Measurements from ENCODE around the gene CAMKMT. TPM values are rescaled to one million over a fixed set of nuclear protein-coding genes. Genes with fewer than 3 reads are reported as not detected.

The CAMKMT gene
- total and polyA plus RNA-seq, 2 experiments from 2014 or later: 26.5 to 29.5 TPM

DNA sequence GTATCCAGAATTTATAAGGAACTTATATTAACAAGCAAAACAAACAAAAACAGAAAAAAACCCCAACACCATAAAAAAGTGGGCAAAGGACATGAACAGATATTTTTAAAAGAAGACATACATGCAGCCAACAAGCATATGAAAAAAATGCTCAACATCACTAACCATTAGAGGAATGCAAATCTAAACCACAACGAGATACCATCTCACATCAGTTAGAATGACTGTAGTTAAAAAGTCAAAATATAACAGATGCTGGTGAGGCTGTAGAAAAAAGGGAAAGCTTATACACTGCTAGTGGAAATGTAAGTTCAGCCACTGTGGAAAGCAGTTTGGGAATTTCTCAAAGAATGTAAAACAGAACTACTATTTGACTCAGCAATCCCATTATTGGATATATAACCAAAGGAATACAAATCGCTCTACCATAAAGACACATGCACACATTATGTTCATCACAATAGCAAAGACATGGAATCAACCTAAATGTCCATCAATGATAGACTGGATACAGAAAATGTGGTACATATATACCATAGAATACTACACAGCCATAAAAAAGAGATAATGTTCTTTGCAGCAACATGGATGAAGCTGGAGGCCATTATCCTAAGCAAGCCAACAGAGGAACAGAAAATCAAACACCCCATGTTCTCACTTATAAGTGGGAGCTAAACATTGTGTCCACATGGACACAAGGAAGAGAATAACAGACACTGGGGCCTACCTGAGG lies 25.8 kb upstream of the CAMKMT start:
- H3K79me2 ChIP-seq (replicated peaks; ENCODE audit: insufficient read depth): no peaks in the 10 kb centered on the region
- DNase-seq (ENCODE audit: low spot score): no peak
- H3K36me3 Mint-ChIP-seq (ENCODE audit: low read depth): peaks cover 31% of the 10 kb centered on the region; the same call in 2 of the 3 replicates
- H3K9me3 Mint-ChIP-seq: no peaks in the 10 kb centered on the region
- H3K4me3 ChIP-seq: no peak overlapping the region
- no peaks in the 10 kb centered on the region for H3F3A ChIP-seq (replicated peaks; ENCODE audit: low read depth)
- no peaks in the 10 kb centered on the region for H3K36me3 ChIP-seq (ENCODE audit: insufficient read depth)
- H3K9me2 ChIP-seq (ENCODE audit: insufficient read depth): no peaks in the 10 kb centered on the region
- no peaks in the 10 kb centered on the region for H3K27me3 Mint-ChIP-seq (ENCODE audit: insufficient read depth, low read depth, poor library complexity)
- H3K27me3 ChIP-seq (ENCODE audit: insufficient read depth): no peaks in the 10 kb centered on the region
- no peak overlapping the region for H3K27ac ChIP-seq (ENCODE audit: low read depth)
- H4K20me1 ChIP-seq (replicated peaks; ENCODE audit: insufficient read depth): no peaks in the 10 kb centered on the region
- ATAC-seq: no peak
- H2AFZ ChIP-seq: no peak overlapping the region
- H3K4me3 Mint-ChIP-seq: no peak overlapping the region
- TF ChIP-seq ZNF114 (CRISPR knock-in tag; IDR thresholded peaks at IDR 0.05) (no peak), EZH2phosphoT487 (IDR thresholded peaks at IDR 0.05; ENCODE audit: unreplicated experiment) (no peak), POLR2AphosphoS5 (IDR thresholded peaks at IDR 0.05; ENCODE audit: low read depth) (no peak), CREB1 (CRISPR knock-in tag; IDR thresholded peaks at IDR 0.05; ENCODE audit: low read depth) (no peak)
- TF ChIP-seq, protein P1, sequence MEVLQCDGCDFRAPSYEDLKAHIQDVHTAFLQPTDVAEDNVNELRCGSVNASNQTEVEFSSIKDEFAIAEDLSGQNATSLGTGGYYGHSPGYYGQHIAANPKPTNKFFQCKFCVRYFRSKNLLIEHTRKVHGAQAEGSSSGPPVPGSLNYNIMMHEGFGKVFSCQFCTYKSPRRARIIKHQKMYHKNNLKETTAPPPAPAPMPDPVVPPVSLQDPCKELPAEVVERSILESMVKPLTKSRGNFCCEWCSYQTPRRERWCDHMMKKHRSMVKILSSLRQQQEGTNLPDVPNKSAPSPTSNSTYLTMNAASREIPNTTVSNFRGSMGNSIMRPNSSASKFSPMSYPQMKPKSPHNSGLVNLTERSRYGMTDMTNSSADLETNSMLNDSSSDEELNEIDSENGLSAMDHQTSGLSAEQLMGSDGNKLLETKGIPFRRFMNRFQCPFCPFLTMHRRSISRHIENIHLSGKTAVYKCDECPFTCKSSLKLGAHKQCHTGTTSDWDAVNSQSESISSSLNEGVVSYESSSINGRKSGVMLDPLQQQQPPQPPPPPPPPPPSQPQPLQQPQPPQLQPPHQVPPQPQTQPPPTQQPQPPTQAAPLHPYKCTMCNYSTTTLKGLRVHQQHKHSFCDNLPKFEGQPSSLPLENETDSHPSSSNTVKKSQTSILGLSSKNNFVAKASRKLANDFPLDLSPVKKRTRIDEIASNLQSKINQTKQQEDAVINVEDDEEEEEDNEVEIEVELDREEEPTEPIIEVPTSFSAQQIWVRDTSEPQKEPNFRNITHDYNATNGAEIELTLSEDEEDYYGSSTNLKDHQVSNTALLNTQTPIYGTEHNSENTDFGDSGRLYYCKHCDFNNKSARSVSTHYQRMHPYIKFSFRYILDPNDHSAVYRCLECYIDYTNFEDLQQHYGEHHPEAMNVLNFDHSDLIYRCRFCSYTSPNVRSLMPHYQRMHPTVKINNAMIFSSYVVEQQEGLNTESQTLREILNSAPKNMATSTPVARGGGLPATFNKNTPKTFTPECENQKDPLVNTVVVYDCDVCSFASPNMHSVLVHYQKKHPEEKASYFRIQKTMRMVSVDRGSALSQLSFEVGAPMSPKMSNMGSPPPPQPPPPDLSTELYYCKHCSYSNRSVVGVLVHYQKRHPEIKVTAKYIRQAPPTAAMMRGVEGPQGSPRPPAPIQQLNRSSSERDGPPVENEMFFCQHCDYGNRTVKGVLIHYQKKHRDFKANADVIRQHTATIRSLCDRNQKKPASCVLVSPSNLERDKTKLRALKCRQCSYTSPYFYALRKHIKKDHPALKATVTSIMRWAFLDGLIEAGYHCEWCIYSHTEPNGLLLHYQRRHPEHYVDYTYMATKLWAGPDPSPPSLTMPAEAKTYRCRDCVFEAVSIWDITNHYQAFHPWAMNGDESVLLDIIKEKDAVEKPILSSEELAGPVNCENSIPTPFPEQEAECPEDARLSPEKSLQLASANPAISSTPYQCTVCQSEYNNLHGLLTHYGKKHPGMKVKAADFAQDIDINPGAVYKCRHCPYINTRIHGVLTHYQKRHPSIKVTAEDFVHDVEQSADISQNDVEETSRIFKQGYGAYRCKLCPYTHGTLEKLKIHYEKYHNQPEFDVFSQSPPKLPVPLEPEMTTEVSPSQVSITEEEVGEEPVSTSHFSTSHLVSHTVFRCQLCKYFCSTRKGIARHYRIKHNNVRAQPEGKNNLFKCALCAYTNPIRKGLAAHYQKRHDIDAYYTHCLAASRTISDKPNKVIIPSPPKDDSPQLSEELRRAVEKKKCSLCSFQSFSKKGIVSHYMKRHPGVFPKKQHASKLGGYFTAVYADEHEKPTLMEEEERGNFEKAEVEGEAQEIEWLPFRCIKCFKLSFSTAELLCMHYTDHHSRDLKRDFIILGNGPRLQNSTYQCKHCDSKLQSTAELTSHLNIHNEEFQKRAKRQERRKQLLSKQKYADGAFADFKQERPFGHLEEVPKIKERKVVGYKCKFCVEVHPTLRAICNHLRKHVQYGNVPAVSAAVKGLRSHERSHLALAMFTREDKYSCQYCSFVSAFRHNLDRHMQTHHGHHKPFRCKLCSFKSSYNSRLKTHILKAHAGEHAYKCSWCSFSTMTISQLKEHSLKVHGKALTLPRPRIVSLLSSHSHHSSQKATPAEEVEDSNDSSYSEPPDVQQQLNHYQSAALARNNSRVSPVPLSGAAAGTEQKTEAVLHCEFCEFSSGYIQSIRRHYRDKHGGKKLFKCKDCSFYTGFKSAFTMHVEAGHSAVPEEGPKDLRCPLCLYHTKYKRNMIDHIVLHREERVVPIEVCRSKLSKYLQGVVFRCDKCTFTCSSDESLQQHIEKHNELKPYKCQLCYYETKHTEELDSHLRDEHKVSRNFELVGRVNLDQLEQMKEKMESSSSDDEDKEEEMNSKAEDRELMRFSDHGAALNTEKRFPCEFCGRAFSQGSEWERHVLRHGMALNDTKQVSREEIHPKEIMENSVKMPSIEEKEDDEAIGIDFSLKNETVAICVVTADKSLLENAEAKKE (CRISPR knock-in tag; IDR thresholded peaks at IDR 0.05): no peak
- no peaks in the 10 kb centered on the region for H3K4me1 Mint-ChIP-seq
- H3K4me1 ChIP-seq (ENCODE audit: insufficient read depth): no peaks in the 10 kb centered on the region
- no peak overlapping the region for H3K4me2 ChIP-seq
- H3K27ac Mint-ChIP-seq: no peak overlapping the region

DNA sequence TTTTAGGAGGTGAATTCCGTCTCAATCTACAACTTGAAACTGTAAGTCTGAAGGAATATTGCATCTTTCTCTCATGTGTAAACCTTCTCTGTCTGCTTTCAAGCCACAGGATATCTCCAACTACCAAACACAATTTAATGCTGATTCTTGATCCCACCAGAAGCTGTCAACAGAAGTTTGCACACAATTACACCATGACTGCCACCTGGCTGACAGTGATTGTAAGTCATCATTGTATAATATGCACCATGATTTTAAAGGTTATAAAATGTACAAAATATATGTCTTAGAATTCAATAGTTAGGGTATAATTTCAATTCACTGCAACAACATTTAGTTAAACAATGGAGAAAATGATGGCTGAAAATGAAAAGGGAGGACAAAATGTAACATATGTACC lies 18.9 kb upstream of the CAMKMT start:
- no peaks in the 10 kb centered on the region for H3K9me2 ChIP-seq (ENCODE audit: insufficient read depth)
- peaks cover 14% of the 10 kb centered on the region; the same call in 2 of the 3 replicates for H3K36me3 Mint-ChIP-seq (ENCODE audit: low read depth)
- no peaks in the 10 kb centered on the region for H3K4me1 ChIP-seq (ENCODE audit: insufficient read depth)
- H3K27me3 Mint-ChIP-seq (ENCODE audit: insufficient read depth, low read depth, poor library complexity): no peaks in the 10 kb centered on the region
- no peaks in the 10 kb centered on the region for H3F3A ChIP-seq (replicated peaks; ENCODE audit: low read depth)
- ATAC-seq (no peak), DNase-seq (ENCODE audit: low spot score) (peak; percentile 36)
- no peak overlapping the region for H2AFZ ChIP-seq
- no peak overlapping the region for H3K27ac ChIP-seq (ENCODE audit: low read depth)
- no peaks in the 10 kb centered on the region for H3K27me3 ChIP-seq (ENCODE audit: insufficient read depth)
- H3K4me2 ChIP-seq: no peak overlapping the region
- no peaks in the 10 kb centered on the region for H4K20me1 ChIP-seq (replicated peaks; ENCODE audit: insufficient read depth)
- H3K27ac Mint-ChIP-seq: no peak overlapping the region
- H3K4me1 Mint-ChIP-seq: no peaks in the 10 kb centered on the region
- H3K36me3 ChIP-seq (ENCODE audit: insufficient read depth): peaks cover 10% of the 10 kb centered on the region; the same call in 1 of the 2 replicates
- no peaks in the 10 kb centered on the region for H3K9me3 Mint-ChIP-seq
- no peak for TF ChIP-seq REST (IDR thresholded peaks at IDR 0.05; ENCODE audit: unreplicated experiment)
- TF ChIP-seq, protein P2, sequence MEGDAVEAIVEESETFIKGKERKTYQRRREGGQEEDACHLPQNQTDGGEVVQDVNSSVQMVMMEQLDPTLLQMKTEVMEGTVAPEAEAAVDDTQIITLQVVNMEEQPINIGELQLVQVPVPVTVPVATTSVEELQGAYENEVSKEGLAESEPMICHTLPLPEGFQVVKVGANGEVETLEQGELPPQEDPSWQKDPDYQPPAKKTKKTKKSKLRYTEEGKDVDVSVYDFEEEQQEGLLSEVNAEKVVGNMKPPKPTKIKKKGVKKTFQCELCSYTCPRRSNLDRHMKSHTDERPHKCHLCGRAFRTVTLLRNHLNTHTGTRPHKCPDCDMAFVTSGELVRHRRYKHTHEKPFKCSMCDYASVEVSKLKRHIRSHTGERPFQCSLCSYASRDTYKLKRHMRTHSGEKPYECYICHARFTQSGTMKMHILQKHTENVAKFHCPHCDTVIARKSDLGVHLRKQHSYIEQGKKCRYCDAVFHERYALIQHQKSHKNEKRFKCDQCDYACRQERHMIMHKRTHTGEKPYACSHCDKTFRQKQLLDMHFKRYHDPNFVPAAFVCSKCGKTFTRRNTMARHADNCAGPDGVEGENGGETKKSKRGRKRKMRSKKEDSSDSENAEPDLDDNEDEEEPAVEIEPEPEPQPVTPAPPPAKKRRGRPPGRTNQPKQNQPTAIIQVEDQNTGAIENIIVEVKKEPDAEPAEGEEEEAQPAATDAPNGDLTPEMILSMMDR (conservative IDR thresholded peaks at IDR 0.05; ENCODE audit: low read depth in 2 of 2): peak; percentile 57 to 60
- no peak overlapping the region for H3K4me3 Mint-ChIP-seq
- no peak overlapping the region for H3K4me3 ChIP-seq
- H3K79me2 ChIP-seq (replicated peaks; ENCODE audit: insufficient read depth): no peaks in the 10 kb centered on the region

Data from GM23338 (cell line).